Activated CD8-positive, alpha-beta T cell treated with anti-CD3 and anti-CD28 coated beads for 36 hours (primary cell): ENCODE data around the gene TCFL5. TPM values are rescaled to one million over a fixed set of nuclear protein-coding genes. Genes with fewer than 3 reads are reported as not detected.
A peak's percentile ranks its signal among the peaks of the same experiment; 100 is the strongest.

Experiments
- ATAC-seq: fragments of 200-7000 bp; cut with Tn5 transposase; one replicate; pipeline ENCODE4 v1.10.0; 2021; ENCODE audit warnings: mild to moderate bottlenecking, moderate library complexity
- CTCF ChIA-PET: fragments of 350-600 bp; sonication (Branson Sonifier 250); formaldehyde crosslinking; loops from one replicate; lab custom pipeline; 2021; ENCODE audit warnings: antibody characterized with exemption; lab: Charles Lee
- POLR2A ChIA-PET: fragments of 350-600 bp; sonication (Branson Sonifier 250); formaldehyde crosslinking; loops from one replicate; lab custom pipeline; 2021; ENCODE audit warnings: antibody characterized with exemption; lab: Charles Lee
- DNase-seq: peaks from one replicate; pipeline ENCODE4 v3.0.0-alpha.2; 2020
- H3K27ac Mint-ChIP-seq: one replicate; pipeline ENCODE4 v1.8.0; 2021; ENCODE audit warnings: mild to moderate bottlenecking, mixed read lengths
- H3K27me3 Mint-ChIP-seq: one replicate; pipeline ENCODE4 v1.8.0; 2021; ENCODE audit warnings: mixed read lengths
- H3K36me3 Mint-ChIP-seq: one replicate; pipeline ENCODE4 v1.8.0; 2021; ENCODE audit warnings: low read depth, mixed read lengths
- H3K4me1 Mint-ChIP-seq: one replicate; pipeline ENCODE4 v1.8.0; 2021; ENCODE audit warnings: low read depth, mixed read lengths
- H3K4me3 Mint-ChIP-seq: one replicate; pipeline ENCODE4 v1.8.0; 2021; ENCODE audit warnings: mild to moderate bottlenecking, moderate library complexity, mixed read lengths
- H3K9me3 Mint-ChIP-seq: one replicate; pipeline ENCODE4 v1.8.0; 2021; ENCODE audit warnings: mixed read lengths
- intact Hi-C: fragments of 100-400 bp; cut with micrococcal nuclease; formaldehyde crosslinking; loops from one replicate; pipeline ENCODE4 v1.10.0; 2022
- total RNA-seq, 2 experiments: library from RNA; stranded (reverse); gene quantifications; one replicate each; pipeline ENCODE4 v1.2.3, GENCODE V29; 2021
- TF ChIP-seq, protein P1 (sequence below): fragments of 200-600 bp; IDR thresholded peaks from one replicate; pipeline ENCODE4 v1.8.0; 2022; ENCODE audit warnings: antibody characterized with exemption, mild to moderate bottlenecking

The TCFL5 gene
- total RNA-seq, 2 experiments from 2014 or later = 7.5 to 7.6 TPM

DNA sequence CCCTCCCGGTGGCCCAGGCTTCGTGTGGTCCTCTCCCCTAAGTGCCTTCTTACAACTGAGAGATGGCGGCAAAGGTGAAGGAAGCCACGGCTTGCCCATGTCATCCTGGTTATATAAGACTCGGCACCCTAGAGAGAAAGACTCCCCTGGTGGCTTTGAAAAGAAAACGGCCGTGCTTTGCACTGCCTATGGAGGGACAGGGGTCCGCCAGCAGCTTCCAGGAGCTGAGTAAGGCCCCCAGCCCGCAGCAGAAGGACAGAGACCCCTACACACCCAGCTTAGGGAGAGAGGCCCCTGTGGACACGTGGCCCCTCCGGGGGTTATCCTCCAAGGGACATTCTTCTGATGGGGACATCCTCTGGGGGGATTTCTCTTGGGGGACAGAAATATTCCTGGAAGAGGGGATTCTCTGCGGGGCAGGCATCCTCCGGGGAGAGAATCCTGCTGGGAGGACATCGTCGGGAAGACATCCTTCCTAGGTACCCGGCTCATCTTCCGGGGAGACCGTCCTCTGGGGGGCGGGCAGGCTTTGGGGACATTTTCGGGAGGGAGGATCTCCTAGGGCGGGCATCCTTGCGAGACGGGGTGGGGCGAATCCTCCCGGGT is 57.5 kb downstream of the TCFL5 start:
- peak overlapping the region; percentile 88 for H3K27ac Mint-ChIP-seq
- H3K9me3 Mint-ChIP-seq = no peaks in the 10 kb centered on the region
- ChIA-PET CTCF (interaction anchor here (0.7 kb wide), 1 partner anchor 10 kb away, joined by 3 read pairs; no protein-coding TSS in a partner anchor), POLR2A (interaction anchor here (0.8 to 2.2 kb wide), 5 partner anchors 9 to 181 kb away, joined by 3 to 12 read pairs (median 6); no protein-coding TSS in a partner anchor)
- no peaks in the 10 kb centered on the region for H3K27me3 Mint-ChIP-seq
- intact Hi-C loops = no loop called here
- H3K36me3 Mint-ChIP-seq = peaks cover 31% of the 10 kb centered on the region
- TF ChIP-seq, protein P1, sequence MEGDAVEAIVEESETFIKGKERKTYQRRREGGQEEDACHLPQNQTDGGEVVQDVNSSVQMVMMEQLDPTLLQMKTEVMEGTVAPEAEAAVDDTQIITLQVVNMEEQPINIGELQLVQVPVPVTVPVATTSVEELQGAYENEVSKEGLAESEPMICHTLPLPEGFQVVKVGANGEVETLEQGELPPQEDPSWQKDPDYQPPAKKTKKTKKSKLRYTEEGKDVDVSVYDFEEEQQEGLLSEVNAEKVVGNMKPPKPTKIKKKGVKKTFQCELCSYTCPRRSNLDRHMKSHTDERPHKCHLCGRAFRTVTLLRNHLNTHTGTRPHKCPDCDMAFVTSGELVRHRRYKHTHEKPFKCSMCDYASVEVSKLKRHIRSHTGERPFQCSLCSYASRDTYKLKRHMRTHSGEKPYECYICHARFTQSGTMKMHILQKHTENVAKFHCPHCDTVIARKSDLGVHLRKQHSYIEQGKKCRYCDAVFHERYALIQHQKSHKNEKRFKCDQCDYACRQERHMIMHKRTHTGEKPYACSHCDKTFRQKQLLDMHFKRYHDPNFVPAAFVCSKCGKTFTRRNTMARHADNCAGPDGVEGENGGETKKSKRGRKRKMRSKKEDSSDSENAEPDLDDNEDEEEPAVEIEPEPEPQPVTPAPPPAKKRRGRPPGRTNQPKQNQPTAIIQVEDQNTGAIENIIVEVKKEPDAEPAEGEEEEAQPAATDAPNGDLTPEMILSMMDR = no peak
- peak overlapping the region; percentile 83 for H3K4me3 Mint-ChIP-seq
- ATAC-seq = peak; percentile 27
- peak; percentile 50 for DNase-seq
- peaks cover 30% of the 10 kb centered on the region for H3K4me1 Mint-ChIP-seq

DNA sequence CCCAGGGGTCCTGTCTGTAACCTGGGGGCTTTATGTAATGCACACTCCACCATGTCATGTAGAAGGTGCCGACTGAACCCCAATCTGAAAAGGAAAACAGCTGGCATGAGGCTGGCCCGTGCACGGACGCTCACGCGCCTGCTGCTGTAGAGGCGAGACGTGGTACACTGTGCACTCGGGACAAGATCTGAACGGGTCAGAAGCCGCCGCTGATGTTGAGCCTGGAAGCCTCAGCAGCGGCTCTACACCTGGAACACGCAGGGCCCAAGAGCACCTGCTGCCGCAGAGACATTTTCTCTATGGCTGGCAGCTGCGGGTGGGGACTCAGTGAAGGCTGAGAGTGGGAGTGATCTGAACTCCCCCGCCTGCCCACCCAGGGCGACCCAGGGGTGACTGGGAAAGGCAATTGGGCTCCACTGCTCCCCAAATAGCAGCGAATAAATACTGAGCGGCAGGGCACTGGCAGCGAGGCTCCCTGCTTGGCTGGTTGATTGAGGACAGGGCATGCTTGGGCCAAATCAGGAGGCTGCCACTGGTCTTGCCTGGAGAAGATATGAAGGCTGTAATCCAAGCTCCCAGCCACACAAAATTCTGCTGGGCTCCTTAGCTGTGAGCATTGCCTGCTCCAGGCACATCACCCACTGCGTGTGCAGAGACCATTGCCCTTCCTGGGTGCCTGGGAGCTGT is 59.5 kb downstream of the TCFL5 start:
- ATAC-seq = no peak
- Mint-ChIP-seq H3K9me3 (no peaks in the 10 kb centered on the region), H3K27me3 (no peaks in the 10 kb centered on the region), H3K4me1 (peaks cover 31% of the 10 kb centered on the region), H3K4me3 (no peak overlapping the region), H3K27ac (no peak overlapping the region), H3K36me3 (peaks cover 35% of the 10 kb centered on the region)
- TF ChIP-seq, protein P1 = no peak
- POLR2A ChIA-PET = interaction anchor here (0.6 kb wide), 1 partner anchor 395 kb away, joined by 3 read pairs; no protein-coding TSS in a partner anchor
- intact Hi-C loops = no loop called here
- CTCF ChIA-PET = no interaction called here
- DNase-seq = no peak

DNA sequence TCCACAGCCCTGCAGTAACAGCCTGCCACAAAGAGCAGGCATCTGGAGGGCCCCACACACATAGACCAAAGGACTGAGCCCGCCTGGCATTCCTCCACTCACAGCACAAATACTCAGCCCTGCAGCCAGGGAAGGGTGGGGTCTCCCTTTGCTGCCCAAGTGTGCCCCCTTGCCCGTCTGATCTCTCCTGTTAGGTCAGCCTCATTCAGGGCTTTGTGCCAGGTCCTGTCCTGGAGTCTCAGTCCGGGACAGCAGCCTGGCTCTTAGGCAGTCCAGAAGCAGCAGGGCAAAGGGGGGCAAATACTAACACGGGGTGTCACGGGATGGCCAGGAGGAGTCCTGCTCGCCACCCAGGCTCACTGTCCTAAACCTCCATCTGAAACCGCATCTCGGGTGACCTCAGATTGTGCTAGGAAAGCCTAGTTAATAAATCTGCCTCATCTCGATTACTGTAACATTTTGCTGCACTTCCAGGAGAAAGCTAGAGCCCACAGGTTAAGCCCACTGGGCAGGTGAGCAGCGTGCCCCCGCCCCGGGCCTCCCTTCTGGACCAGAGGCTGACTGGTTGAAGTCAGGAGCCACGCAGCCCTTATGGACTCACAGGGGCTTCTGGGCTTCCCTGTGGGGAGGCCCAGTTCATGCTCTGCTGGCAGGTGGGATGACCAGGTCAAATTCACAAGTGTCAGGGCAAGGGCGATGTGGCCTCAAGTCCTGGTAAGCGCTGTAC is 60.2 kb downstream of the TCFL5 start:
- CTCF ChIA-PET = no interaction called here
- H3K27ac Mint-ChIP-seq = no peak overlapping the region
- no peak overlapping the region for H3K4me3 Mint-ChIP-seq
- POLR2A ChIA-PET = no interaction called here
- no peaks in the 10 kb centered on the region for H3K9me3 Mint-ChIP-seq
- no peaks in the 10 kb centered on the region for H3K27me3 Mint-ChIP-seq
- intact Hi-C loops = no loop called here
- DNase-seq (no peak), ATAC-seq (no peak)
- H3K4me1 Mint-ChIP-seq = peaks cover 28% of the 10 kb centered on the region
- peaks cover 35% of the 10 kb centered on the region for H3K36me3 Mint-ChIP-seq
- TF ChIP-seq, protein P1 = no peak

DNA sequence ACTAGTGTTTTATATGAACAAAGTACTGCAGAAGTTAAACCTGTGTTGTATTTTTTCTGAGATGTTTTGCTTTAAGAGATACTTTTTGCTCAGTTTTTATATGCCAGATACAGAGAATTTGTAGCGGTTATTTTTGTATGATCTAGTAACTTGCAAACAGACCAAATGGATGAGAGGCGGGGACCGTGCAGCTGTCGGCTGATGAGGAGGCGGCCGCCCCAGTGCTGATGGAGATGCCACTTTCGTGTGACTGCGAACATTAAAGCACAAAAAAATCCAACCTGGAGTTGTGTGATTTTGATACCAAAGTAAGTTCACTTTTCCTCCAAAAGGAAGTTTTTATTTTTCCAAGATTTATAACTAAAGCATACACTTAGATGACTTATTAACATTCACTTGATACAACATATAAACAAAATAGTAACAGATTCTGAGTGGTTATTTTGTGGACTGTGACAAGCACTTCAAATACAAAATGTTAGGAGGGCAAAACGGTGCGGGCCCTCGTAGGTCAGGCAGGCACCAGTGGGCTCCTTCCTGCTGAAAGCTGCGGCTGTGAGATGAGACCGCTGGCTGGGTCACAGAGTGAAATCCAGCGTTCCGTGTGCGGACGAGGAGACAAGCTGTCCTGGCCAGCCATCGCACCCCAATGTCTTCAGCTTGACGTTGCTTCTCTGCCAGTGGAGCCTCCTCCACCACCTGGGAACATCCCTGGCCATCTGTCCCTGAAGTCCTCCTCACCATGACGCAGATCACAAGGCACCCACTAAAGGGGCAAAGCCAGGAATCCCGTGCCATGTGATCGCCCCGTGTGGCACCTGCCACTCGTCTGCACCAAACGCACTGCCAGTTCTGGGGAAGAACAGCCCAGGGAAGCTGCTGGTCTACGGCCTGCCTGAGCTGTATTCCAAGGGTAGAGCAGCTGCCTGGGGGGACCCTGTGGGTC is 61.0 kb downstream of the TCFL5 start:
- no peaks in the 10 kb centered on the region for H3K9me3 Mint-ChIP-seq
- POLR2A ChIA-PET = no interaction called here
- CTCF ChIA-PET = no interaction called here
- no peak overlapping the region for H3K27ac Mint-ChIP-seq
- H3K4me3 Mint-ChIP-seq = no peak overlapping the region
- H3K27me3 Mint-ChIP-seq = no peaks in the 10 kb centered on the region
- DNase-seq = no peak
- H3K36me3 Mint-ChIP-seq = peaks cover 29% of the 10 kb centered on the region
- TF ChIP-seq, protein P1 = no peak
- peaks cover 23% of the 10 kb centered on the region for H3K4me1 Mint-ChIP-seq
- ATAC-seq = no peak
- intact Hi-C loops = no loop called here
